Left colon (tissue), 2 donors: ENCODE measurements around the gene TUBA4A. TPM values are rescaled to one million over a fixed set of nuclear protein-coding genes. Genes with fewer than 3 reads are reported as not detected.

ENCODE experiments used
- ATAC-seq: fragments of 200-7000 bp; cut with Tn5 transposase; one replicate; pipeline ENCODE4 v1.9.1; 2020; ENCODE audit warnings: mild to moderate bottlenecking, moderate library complexity
- DNase-seq, 2 donors: peaks; one replicate each; pipeline ENCODE4 v3.0.0-alpha.2; 2020
- intact Hi-C, 2 donors: fragments of 100-400 bp; cut with DNase I in 1 of 2; cut with micrococcal nuclease in 1 of 2; formaldehyde crosslinking; loops; one replicate each; pipeline versions ENCODE4 v1.11.2 to v1.14.0; 2022; cut with DNase I, micrococcal nuclease
- total RNA-seq, 2 donors: library from RNA; stranded (reverse); fragmentation: NEBNext Ultra II Directional; extraction: Animal tissue kit (Norgen Biotek cat#: 25700); gene quantifications; one replicate each; pipeline ENCODE4 v1.2.1, GENCODE V29; 2021
- donor health status: DM: no; HTN: no; CAD: no.
- donor health status: DM: yes; HTN: yes; CAD: no.

TUBA4A gene
- total RNA-seq, 2 donors from 2014 or later = 60.2 to 83.1 TPM

DNA sequence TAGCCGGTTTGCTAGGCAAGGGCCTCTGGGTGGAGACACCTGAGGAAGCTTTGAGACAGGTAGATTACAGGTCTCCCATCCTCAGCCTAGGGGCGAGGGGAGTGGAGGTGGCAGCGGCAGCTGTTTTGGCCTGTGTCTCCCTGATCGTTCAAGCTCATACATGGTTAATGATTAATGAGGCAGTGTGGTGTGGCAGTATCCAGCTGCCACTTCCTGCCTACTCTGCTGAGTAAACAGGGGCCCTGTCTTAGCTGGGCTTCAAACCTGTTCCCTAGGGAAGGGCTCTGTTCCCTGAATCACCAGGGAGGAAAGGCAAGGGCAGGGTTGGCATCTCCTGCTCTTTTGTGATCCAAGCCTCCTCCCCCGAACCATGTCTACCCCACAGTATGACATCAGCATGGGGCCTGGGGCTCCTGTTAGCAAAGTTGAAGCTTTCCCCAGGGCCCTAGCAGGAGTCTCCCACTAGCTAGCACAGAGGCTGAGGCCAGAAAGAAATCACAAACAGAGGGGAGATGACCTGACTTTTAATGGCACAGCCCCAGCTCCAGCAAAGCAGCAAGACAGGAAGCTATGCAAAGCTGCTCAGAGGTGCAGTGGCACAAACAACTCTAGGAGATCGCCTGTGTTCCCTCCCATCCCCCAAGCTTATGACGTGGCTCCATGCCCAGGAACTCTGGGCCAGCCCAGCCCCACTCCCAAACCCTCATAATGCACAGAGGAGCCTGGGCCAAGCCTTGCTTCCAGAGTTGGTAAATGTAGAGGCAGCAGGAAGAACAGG is 4.3 kb downstream of the TUBA4A start:
- intact Hi-C loops = no loop called here
- peak; percentile 92 to 93 for DNase-seq
- ATAC-seq = peak; percentile 67

DNA sequence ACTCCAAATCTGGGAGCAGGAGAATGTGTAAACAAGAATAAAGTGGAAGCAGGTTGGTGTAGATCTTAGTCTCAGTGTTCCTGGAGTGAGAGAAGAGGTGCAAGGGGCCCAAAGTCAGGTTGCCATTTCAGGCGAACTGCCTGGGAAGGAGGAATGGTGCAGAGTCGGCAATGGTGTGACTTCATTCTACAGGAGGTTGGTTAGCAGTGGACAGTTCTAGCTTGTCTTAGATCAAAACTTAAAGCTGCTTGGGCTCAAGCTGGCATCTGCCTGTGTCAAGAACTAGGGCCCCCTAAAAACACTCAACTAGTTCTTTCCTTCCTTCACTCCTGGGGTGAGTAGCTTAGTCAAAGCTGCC is 4.9 kb downstream of the TUBA4A start:
- intact Hi-C loops = no loop called here
- no peak for DNase-seq
- no peak for ATAC-seq

DNA sequence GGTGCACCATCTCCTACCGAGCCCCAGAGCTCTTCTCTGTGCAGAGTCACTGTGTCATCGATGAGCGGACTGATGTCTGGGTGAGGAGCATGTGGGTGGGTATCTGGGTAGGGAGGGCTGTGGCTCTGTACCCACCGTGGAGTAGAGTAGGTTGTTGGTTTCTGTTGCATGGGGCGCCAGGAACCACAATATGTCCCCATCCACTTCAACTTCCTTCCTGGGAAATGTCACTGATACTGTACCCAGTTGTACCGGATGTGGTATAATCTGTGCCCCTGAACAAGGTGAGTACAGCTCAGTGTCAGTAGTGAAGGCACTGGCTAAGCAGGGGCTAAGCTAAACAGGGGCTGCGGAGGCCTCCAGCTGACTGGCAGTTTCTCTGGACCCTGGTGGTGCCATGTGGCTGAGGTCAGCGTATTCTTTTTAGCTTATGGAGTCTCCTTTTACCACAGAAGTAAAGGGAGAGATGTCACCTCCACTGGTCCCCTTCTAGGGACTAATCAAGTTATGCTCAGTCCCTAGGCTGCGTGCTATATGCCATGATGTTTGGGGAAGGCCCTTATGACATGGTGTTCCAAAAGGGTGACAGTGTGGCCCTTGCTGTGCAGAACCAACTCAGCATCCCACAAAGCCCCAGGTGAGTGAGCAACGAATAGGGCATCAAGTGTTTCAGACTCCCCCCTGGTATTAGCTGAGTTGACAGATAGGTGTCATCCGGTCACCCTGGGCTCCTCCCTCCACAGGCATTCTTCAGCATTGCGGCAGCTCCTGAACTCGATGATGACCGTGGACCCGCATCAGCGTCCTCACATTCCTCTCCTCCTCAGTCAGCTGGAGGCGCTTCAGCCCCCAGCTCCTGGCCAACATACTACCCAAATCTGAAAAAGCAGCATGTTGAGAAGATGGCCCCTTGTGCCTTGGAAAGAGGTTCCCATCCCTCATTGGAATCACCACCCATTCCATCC is 5.8 kb downstream of the TUBA4A start:
- intact Hi-C loops = no loop called here
- ATAC-seq (no peak), DNase-seq (peak in 1 of 2 donors; percentile 19)

DNA sequence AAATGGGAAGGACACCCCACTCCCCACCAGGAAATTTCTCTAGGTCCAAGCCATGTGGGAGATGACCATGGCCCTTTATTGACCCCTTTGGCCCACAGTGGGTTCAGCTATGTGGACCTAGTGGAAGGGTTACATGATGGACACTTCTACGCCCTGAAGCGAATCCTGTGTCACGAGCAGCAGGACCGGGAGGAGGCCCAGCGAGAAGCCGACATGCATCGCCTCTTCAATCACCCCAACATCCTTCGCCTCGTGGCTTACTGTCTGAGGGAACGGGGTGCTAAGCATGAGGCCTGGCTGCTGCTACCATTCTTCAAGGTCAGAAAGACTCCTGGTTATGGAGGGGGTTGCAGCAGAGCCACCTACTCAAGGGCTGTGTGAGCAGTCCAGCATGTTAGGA is 7.2 kb downstream of the TUBA4A start:
- DNase-seq = no peak
- intact Hi-C loops = no loop called here
- no peak for ATAC-seq

DNA sequence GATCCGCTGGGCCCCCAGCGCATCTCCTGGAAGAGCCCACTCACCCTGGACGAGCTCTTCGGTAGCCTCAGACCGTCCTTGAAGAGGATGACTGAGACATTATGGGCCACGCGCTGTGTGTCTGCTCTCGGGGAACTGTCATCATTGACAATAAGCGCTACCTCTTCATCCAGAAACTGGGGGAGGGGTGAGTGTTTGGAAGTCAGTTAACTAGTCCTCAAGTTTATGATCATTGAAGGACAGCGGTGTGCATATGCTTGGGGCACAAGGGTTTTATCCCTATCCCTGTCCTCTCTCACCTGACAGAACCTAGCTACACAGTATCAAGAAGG is 7.9 kb downstream of the TUBA4A start:
- DNase-seq (no peak), ATAC-seq (no peak)
- intact Hi-C loops = no loop called here

DNA sequence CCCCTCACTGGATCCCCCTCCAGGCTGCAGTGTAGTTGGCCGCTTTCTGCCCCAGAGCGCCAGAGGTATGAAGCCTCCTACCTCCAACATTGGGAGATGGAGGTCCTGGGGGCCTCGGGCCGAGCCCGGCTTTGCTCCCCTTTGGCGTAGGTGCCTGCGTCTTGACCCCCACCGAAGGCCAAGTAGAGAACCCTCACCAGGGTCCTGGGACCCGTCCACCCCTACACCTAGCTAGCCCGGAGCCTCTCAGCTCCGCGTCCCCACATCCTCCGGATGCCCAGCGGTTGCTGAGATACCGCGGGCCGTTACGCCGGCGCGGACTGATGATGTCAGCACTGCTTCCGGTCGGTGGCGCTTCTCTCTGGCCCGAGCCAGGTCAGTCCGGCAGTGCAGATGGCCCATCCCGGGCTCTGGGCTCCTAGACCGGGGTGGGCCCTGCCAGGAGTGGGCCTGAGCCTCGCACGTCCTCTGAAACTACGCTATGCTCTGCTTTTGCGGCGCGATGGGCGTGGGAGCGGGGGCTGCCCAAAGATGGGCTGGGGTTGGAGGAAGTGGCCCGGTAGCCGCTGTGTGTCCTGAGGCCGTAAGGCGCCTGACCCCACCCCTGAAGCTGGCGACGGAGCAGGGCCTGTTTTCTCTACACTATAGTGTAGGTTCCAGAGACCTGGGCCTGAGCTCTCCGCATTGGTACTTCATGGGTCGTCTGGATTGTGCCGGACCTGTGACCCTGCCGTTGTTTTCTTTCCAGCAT is 8.4 kb downstream of the TUBA4A start, which contains the start of the genes GLB1L and STK16:
Gene GLB1L, minus strand, starts transcription at position 297 of the 751 bp plus-strand sequence. CDS start 1,871 bp downstream, outside the sequence.
Gene STK16, plus strand, starts transcription at position 332 of the 751 bp plus-strand sequence. CDS start 521 bp downstream, outside the sequence.
- peak; percentile 62 for ATAC-seq
- intact Hi-C loops = no loop called here
- peak; percentile 93 to 97 for DNase-seq

DNA sequence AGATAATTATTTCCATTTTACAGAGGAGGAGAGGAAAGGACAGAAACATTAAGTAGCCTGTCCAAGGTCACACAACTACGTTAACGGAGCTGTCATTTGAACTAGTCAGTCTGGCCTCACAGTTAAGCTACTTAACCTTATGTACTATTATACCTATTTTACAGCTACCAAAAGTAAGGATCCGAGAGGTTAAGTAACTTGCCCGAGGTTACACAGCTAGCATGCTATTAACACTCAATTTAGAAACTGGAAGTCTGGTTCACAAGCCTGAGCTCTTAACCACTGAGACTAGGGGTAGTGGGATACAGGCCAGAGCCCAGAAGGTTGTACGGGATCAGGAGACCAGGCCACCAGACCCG is 8.9 kb downstream of the TUBA4A start:
- ATAC-seq (no peak), DNase-seq (peak in 1 of 2 donors; percentile 41)
- intact Hi-C loops = no loop called here

DNA sequence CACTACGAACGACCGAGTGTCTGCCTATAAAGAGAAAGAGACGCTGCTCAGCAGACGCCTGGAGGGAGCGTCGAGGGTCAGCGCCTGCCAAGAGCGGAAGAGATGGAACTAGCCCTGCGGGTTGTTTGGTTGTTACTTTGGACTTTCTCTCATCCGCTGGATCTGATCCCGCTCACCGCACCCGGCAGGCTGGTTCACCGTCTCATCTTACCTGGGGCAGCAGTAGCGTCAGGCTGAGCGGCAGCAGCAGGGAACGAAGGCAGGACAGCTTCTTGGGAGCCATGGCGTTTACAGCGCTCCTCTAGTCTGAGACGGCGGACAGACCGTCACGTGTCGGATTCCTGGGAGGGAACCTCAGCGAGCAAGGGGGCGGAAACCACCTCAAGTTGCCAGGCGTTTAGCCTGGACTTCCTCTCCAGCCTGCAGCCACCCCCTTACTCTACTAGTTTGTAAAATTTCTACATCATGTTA is 10.4 kb downstream of the TUBA4A start:
- DNase-seq = peak; percentile 56 to 64
- ATAC-seq = peak; percentile 55
- intact Hi-C loops = no loop called here

DNA sequence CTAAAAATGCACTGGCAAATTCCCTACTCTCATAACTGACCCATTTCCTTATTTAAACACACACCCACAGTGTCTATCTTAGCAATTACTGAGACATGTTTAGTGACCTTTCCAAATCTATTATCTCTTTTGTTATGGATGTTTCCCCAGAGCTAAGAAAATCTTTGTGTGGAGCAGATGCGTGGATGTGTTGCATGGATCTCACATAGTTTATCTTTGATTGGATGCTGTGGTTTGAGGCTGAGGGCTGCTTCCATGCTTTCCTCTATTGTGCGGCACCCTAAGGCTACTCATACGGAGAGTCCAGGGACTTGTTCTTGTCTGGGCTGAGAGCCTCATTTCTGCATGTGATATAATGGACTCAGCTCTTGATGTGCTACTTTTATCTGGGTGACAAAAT is 19.4 kb downstream of the TUBA4A start:
- ATAC-seq (no peak), DNase-seq (no peak)
- intact Hi-C loops = no loop called here

DNA sequence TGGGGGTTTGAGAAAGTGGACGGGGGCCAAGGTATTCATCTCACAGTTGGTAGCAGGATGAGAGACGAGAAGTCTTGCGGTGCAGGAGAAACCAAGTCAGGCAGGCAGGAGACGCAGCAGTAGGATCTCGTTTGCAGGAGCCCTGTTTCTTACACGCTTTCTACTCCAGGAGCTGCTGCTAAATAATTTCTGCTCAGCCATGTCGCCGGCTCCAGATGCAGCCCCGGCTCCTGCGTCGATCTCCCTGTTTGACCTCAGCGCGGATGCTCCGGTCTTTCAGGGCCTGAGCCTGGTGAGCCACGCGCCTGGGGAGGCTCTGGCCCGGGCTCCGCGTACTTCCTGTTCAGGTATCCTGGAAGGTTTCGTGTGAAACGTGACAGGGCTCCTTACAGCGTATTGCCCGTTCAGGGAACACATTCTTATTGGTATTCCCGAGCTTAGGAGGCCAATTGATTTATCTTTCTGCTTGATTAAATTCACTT is 23.6 kb downstream of the TUBA4A start:
- intact Hi-C loops = no loop called here
- ATAC-seq (peak; percentile 68), DNase-seq (peak; percentile 66 to 75)

DNA sequence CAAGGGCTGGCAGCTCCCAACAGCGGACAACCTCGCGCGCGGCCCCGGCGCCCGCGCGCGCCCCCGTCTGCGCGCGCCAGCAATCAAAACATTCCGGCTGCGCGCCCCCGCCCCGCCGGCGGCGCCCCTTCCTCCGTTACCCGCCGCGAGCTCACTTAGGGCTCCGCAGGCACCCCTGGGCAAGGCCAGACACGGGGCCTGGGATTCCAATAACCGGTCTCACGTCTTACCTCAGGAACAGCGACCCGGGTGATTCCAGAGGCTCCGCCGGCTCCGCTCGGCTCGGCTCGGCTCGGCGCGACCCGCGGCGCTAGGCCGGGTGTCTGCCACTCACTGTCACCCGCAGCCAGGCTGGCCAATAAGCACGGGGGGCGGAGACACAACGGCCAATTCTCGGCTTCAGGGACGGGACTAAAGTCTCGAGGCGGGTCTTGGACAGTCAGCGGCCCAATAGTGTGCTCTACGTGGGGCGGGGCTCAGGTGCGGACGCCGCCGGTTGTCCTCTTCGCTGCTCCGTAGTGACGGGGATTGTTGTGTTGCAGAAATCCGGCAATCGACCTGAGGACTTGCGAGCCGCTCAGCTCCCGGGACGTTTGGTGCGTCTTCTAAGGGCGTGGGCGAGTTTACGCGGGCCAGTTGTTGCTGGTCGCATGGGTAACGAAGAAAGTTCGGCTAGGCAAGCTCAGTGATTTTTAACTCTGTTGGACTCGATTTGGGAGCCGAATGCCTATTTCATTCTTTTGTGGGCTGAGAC is 24.2 kb downstream of the TUBA4A start, which contains the start of the genes ANKZF1 and ATG9A:
Gene ANKZF1, plus strand, starts transcription at position 502 of the 754 bp plus-strand sequence. CDS start 452 bp downstream, outside the sequence.
Gene ATG9A, minus strand, starts transcription at position 332 of the 754 bp plus-strand sequence. CDS start 1,612 bp downstream, outside the sequence.
- DNase-seq (peak; percentile 98 to 99), ATAC-seq (peak; percentile 93)
- intact Hi-C loops = no loop called here

DNA sequence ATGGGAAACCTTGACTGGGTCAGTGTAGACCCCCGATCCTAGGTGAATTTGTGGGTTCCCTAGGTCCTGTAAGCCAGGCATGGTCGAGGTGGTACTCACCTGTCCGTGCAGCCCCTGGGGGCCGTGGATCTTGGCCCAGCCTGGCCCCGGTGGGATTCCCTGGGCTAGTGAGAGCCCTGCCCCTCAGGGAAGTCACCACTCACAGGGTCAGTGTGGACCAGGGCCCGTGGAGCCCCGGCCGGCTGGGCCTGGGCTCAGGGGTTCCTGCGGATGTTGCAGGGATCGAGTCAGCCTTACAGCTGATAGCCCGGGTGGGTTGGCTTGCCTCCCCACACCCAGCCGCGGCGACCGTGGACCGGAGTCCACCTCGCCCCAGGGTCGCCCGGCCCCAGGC is 24.8 kb downstream of the TUBA4A start:
- intact Hi-C loops = no loop called here
- no peak for ATAC-seq
- no peak for DNase-seq

DNA sequence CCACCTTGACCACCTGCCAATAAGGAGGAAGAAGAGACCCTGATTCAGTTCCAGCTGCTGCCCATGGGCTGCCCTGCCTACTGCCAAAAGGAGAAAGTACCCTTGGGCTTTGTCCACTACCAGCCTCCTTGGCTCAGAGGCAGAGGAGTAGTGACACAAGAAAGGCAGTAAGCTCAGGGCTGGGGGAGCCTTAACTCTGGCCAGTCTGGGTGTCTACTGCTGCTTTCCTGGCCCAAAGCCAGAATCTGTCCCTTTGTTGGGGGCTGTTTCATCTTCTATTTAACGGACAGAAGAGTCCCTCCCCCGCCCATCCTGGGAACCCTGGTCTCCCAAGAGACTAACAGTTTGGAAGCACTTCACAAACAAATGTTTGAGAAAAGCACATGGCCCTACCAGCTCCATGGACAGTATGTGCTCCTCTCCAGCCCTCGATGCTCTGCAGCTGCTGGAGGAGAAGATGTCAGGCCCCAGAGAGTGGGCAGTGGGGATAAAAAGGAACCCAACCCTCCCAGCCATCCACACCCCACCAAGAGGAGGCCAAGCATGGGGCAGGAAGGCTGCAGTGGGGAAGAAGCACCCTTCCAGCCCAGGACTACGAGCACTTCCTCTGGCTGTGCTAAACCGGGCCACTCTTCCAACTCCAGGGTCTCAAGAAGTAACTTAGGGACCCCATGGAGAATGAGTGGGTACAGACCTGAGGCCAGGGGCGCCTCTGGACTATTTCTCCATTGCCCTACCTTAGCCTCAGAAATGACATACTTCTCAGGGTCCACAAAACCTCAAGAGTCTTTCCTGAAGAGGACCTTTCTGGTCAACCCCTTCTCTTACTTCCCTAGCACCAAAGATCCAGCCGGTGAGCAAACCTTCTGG is 25.4 kb downstream of the TUBA4A start:
- DNase-seq = no peak
- intact Hi-C loops = no loop called here
- ATAC-seq = no peak

DNA sequence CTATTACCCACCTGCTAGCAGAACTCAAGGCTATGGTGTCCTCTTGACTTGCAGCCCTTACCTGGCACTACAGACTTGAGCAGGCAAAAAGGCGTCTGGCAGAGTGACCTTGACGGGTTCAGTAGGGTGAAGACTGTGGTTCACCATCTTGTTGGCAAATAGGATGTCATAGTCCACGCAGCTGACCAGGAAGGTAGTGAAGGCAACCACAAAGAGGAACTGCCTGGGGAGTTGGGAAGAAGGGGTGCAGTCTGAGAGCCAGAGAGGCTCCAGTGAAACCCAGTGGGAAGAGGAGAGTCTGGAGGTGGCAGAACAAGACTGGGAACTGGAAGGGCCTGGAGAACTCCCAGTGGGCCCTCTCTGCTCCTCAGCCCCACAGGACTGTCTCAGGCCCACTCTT is 28.4 kb downstream of the TUBA4A start:
- DNase-seq = no peak
- intact Hi-C loops = no loop called here
- no peak for ATAC-seq

DNA sequence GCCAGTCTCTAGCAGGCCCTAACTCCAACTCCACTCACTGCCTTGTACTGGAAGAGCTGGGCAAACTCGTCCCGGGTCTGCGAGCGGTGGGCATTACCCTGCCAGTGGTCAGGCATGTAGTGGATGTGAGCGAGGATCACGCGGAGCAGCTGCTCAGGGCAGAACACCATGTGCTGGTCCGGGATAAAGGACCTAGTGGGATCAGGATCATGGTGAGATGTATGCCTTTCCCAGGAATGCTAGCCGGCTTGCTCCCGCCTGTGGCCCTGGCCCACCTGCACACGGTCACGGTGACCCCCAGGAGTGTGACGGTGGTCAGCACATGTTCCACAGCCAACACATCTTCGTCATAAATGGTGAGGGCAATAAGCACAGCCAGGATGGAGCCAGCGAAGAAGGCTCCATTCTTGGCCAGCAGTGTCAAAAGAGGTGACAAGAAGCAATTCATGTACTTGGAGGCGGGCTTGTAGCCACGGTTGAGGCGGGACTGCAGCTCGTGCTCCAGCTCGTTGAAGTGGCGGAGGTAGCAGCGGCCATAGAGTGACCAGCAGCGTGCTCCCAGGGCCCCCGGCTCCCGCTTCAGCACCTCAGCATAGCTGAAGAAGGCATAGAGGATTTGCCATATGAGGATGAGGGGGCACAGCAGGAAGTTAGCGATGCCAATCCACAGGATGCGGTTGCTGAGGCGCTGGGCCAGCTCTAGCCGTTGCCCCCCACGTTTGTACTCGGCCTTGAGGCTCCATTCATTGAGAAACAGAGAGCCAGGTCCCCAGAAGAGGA is 29.7 kb downstream of the TUBA4A start:
- intact Hi-C loops = no loop called here
- ATAC-seq = no peak

DNA sequence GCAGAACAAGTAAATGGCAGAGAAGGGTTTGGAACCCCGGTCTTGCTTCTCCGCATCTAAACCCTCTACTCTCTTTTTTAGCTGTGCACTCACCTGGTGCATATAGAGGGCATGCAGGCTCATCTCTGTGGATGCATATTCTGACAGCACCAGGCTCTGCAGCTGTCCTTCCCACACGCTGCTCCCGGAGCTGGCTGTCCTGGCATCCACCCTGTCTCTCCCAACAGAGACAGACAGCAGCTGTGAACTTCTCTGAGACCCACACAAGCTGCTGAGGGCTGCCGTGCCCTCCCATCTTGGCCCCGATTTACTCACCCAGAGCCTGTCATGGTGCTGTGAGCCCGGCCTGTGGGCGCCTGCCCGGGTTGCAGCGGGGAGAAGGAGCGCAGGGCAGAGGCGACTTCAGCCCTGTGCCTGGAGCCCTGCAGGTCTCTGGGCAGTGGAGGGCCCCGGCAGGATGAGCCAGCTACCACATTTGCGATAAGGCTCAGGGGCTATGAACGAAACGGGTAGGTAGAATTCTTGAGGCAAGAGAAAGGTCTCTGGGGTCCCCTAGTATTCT is 31.7 kb downstream of the TUBA4A start:
- intact Hi-C loops = no loop called here
- ATAC-seq (no peak), DNase-seq (no peak)

More for the DNA sequence above, 29.7 kb downstream of the TUBA4A start:
- DNase-seq = no peak
